ENCODE measurements around the gene THRSP.
"Not testable (repeated sequence)": the region's sequence is repeated elsewhere in the genome, so short reads cannot be mapped to it uniquely, and the experiment has no call there.

THRSP gene

GRCh38 chr11:78039919-78040671 lies 23.6 kb upstream of the THRSP start:
- peak; percentile 43 for DNase-seq

- no peak for DNase-seq
Measured at GRCh38 chr11:78040691-78041379, 22.8 kb upstream of the THRSP start.

GRCh38 chr11:78041380-78041719 lies 22.3 kb upstream of the THRSP start:
- DNase-seq: not testable (repeated sequence)

GRCh38 chr11:78041843-78042440 lies 21.7 kb upstream of the THRSP start:
- no peak for DNase-seq

- no peak for DNase-seq
Measured at GRCh38 chr11:78044706-78045105, 19.0 kb upstream of the THRSP start.

GRCh38 chr11:78045851-78046485 lies 17.7 kb upstream of the THRSP start:
- DNase-seq: peak; percentile 81

GRCh38 chr11:78046486-78046854 lies 17.2 kb upstream of the THRSP start:
- no peak for DNase-seq

- DNase-seq: no peak
Measured at GRCh38 chr11:78048561-78048960, 15.1 kb upstream of the THRSP start.

- DNase-seq: no peak
Measured at GRCh38 chr11:78049348-78049747, 14.3 kb upstream of the THRSP start.

- no peak for DNase-seq
Measured at GRCh38 chr11:78050964-78051831, 12.5 kb upstream of the THRSP start.

- DNase-seq: no peak
Measured at GRCh38 chr11:78054971-78055370, 8.7 kb upstream of the THRSP start.

GRCh38 chr11:78056093-78056492 lies 7.6 kb upstream of the THRSP start:
- DNase-seq: no peak

GRCh38 chr11:78057462-78058055 lies 6.1 kb upstream of the THRSP start:
- DNase-seq: no peak

GRCh38 chr11:78059749-78060328 lies 3.8 kb upstream of the THRSP start:
- DNase-seq: not testable (repeated sequence)

- no peak for DNase-seq
Measured at GRCh38 chr11:78060533-78060932, 3.1 kb upstream of the THRSP start.

- DNase-seq: no peak
Measured at GRCh38 chr11:78061088-78061920, 2.4 kb upstream of the THRSP start.

GRCh38 chr11:78061921-78062311 lies 1.7 kb upstream of the THRSP start:
- DNase-seq: no peak

GRCh38 chr11:78062671-78063070 lies 990 bp upstream of the THRSP start:
- DNase-seq: no peak

- no peak for DNase-seq
Measured at GRCh38 chr11:78065203-78065602, 1.5 kb downstream of the THRSP start.

GRCh38 chr11:78066471-78066870 lies 2.8 kb downstream of the THRSP start:
- no peak for DNase-seq

- no peak for DNase-seq
Measured at GRCh38 chr11:78067704-78068103, 4.0 kb downstream of the THRSP start.

All from stimulated activated CD4-positive, alpha-beta T cell treated with anti-CD3 and anti-CD28 coated beads, Interleukin-15, amount 100 ng/mL, for 24 hours (primary cell).